Kidney epithelial cell (primary cell): ENCODE measurements around the gene PIEZO2. TPM values are rescaled to one million over a fixed set of nuclear protein-coding genes. Genes with fewer than 3 reads are reported as not detected.
"Not testable (repeated sequence)": the region's sequence is repeated elsewhere in the genome, so short reads cannot be mapped to it uniquely, and the experiment has no call there.

Experiments used
- DNase-seq: peaks from one replicate; pipeline ENCODE4 v3.0.0-alpha.2; 2010; ENCODE audit warnings: low read depth
- H3K27me3 ChIP-seq: 2 replicates; pipeline ENCODE4 v1.6.0; 2011; ENCODE audit warnings: low read length; ENCODE audit not compliant: control insufficient read depth, insufficient read depth
- H3K36me3 ChIP-seq: 2 replicates; pipeline ENCODE4 v1.5.1; 2011; ENCODE audit warnings: low read length; ENCODE audit not compliant: control insufficient read depth, insufficient read depth
- H3K4me3 ChIP-seq: 2 replicates; pipeline ENCODE4 v1.5.1; 2011; ENCODE audit warnings: low read depth, mild to moderate bottlenecking, control low read depth, low read length
- total RNA-seq: library from RNA; depleted of rRNA; stranded (reverse); fragments of >200 nt; gene quantifications from 2 replicates; pipeline ENCODE4 v1.2.3, GENCODE V29; 2015
- TF ChIP-seq, protein P1 (sequence below): IDR thresholded peaks from 2 replicates; pipeline ENCODE4 v1.5.1; 2011; ENCODE audit warnings: mild to moderate bottlenecking, moderate library complexity, low read length, control low read depth, inconsistent platforms; ENCODE audit not compliant: insufficient read depth, poor library complexity, severe bottlenecking

PIEZO2 gene
- total RNA-seq: 1.1 and 1.8 TPM in 2 replicates

DNA sequence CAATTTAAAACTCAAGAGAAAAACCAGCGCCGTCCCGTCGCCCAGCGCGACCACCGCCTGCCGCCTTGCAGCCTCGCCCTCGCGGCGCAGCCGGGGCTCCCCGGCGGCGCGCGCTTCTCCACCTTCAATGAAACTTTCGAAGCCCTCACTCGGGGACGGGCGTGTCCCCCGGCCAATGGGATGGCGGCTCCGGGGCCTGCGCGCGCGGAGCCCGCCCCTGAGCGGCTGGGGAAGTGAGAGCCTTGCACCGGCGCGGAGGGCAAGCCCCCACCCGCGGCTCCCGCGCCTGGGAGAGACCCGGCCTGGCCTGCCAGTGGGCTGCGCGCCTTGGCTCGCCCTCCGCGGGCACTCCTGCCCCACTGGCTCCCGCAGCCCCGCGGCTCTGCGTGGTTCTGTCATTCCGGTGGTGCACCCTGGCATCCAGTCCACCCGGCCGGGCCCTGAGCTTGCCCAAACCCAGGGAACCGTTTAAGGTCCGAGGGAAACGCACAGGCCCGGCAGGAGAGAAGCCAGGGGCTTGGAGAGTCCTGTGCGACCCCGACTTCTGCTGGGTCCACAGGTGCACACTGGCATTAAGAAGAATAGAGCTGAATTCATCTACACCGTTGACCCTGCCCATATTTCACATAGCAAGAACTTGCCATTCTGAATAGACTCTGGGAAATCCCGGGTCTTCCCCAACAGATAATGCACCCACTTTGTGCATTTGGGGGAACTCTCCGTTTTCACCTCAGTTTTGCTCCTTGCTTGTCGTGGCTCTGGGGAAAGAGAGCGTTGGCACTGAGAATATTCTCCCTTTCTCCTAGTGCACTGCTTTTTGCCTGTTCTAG lies at the start of gene PIEZO2:
Gene PIEZO2 (minus strand): TSS at position 129 of the 830 bp plus-strand sequence. CDS start 981 bp downstream, outside the sequence.
- H3K27me3 ChIP-seq: peaks cover 51% of the 10 kb centered on the region
- TF ChIP-seq, protein P1, sequence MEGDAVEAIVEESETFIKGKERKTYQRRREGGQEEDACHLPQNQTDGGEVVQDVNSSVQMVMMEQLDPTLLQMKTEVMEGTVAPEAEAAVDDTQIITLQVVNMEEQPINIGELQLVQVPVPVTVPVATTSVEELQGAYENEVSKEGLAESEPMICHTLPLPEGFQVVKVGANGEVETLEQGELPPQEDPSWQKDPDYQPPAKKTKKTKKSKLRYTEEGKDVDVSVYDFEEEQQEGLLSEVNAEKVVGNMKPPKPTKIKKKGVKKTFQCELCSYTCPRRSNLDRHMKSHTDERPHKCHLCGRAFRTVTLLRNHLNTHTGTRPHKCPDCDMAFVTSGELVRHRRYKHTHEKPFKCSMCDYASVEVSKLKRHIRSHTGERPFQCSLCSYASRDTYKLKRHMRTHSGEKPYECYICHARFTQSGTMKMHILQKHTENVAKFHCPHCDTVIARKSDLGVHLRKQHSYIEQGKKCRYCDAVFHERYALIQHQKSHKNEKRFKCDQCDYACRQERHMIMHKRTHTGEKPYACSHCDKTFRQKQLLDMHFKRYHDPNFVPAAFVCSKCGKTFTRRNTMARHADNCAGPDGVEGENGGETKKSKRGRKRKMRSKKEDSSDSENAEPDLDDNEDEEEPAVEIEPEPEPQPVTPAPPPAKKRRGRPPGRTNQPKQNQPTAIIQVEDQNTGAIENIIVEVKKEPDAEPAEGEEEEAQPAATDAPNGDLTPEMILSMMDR: no peak
- DNase-seq: no peak
- H3K4me3 ChIP-seq: peak within 1 kb of the TSS; percentile 18
- no peaks in the 10 kb centered on the region for H3K36me3 ChIP-seq

DNA sequence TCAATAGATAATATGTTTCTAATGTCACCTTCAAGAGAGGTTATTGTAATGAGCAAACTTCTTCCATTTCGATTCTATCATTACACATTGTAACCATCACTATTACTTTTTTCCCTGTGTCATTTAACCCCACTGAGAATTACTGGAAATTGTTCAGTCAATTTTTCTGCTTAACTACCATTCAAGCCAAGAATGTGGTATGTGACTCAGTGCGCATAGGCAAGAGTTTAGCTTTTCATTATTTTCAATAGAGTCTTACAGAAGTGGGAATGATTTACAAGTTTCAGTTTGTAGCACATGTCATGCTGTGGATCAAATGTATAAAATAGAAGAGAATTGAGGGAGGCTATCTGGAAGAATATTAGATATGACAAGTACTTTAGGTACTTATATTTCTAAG lies 34.3 kb upstream of the PIEZO2 start:
- DNase-seq: no peak
- H3K36me3 ChIP-seq: no peaks in the 10 kb centered on the region
- TF ChIP-seq, protein P1: no peak
- no peak overlapping the region for H3K4me3 ChIP-seq
- H3K27me3 ChIP-seq: no peaks in the 10 kb centered on the region

DNA sequence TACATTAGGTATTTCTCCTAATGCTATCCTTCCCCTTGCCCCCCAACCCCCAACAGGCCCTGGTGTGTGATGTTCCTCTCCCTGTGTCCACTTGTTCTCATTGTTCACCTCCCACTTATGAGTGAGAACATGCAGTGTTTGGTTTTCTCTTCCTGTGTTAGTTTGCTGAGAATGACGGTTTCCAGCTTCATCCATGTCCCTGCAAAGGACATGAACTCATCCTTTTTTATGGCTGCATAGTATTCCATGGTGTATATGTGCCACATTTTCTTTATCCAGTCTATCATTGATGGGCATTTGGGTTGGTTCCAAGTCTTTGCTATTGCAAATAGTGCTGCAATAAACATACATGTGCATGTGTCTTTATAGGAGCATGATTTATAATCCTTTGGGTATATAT lies 32.3 kb upstream of the PIEZO2 start:
- DNase-seq, H3K4me3 ChIP-seq, H3K36me3 ChIP-seq, H3K27me3 ChIP-seq: not testable (repeated sequence)

DNA sequence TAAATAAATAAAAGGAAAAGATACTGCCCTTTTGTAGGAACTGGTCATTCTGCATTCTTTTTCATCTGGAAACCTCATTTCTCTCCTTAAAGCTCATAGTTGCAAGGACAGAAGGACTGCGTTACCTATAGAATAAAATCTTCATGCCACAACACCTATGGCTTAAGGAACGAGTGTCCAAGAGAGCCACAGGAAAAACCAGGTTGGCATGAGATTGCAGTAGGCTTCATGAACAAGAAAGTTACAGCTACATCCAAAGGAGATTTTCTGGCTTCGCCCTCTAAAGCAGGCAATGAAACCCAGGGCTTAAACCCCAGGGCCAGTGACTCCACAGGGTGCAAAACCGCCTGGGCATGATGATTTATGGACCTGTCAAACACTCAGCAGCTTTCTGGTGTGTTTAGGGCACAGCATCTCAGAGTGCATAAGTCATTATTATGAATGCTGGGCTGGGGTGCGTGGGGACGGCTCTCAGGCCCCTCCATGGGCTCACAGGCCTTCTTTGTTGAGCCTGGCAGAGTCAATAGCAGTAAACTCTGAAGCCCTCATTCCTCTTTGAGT lies 30.7 kb upstream of the PIEZO2 start:
- H3K27me3 ChIP-seq: no peaks in the 10 kb centered on the region

DNA sequence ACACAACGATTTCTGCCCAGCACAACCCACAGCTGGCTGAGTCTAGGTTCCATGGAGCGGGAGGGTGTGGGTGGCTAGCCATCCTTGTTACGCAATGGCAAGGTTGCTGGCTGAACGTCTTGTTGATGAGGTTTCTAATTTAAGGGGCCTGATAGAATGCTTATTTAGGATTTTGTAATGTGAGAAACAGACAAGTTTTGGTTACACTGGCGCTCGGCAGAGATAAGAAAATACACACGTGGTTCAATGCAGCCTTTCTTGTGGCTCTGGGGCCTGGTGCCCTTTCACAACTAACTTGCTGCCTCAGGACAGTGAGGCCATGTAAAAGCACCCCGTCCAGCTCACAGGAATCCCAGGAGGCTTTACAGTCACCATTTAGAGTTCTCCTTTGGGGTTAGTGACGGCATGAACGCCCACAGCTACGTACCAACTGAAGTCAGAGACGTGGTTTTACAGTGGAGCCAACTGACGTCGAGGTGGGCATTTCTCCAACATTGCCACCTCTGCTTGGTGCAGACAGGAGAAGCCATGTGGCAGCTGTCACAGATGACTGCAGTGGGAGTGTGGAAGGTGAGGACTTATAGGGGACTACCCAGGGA lies 29.7 kb upstream of the PIEZO2 start:
- H3K36me3 ChIP-seq: no peaks in the 10 kb centered on the region
- no peak overlapping the region for H3K4me3 ChIP-seq
- DNase-seq: no peak
- H3K27me3 ChIP-seq: no peaks in the 10 kb centered on the region
- TF ChIP-seq, protein P1: no peak

More for the DNA sequence above, 30.7 kb upstream of the PIEZO2 start:
- H3K4me3 ChIP-seq: no peak overlapping the region
- TF ChIP-seq, protein P1: no peak
- no peaks in the 10 kb centered on the region for H3K36me3 ChIP-seq
- no peak for DNase-seq

DNA sequence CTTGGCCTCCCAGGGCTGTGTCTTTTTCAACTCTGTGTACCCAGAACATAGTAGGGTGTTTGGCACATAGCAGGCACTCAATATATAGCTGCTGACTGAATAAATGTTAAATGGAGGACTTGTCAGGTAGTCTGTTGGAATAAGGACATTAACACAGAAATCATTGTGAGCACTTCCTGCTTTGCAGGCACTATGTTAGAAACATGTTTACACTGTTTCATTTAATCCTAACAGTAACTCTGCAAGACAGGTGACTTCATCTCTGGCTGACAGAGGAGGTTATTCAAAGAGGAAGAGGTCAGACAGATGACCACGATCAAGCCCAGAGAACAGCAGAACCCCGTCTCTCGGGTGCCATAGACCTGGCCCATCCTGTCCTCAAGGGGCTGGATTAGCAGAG lies 28.0 kb upstream of the PIEZO2 start:
- DNase-seq: no peak
- Histone ChIP-seq H3K27me3 (no peaks in the 10 kb centered on the region), H3K36me3 (no peaks in the 10 kb centered on the region), H3K4me3 (no peak overlapping the region)
- TF ChIP-seq, protein P1: no peak
